ENCODE data around the gene HLA-G. TPM values are rescaled to one million over a fixed set of nuclear protein-coding genes. Genes with fewer than 3 reads are reported as not detected.

Gene HLA-G
- total RNA-seq, 1 donor from 2014 or later, result 1.2 TPM

DNA sequence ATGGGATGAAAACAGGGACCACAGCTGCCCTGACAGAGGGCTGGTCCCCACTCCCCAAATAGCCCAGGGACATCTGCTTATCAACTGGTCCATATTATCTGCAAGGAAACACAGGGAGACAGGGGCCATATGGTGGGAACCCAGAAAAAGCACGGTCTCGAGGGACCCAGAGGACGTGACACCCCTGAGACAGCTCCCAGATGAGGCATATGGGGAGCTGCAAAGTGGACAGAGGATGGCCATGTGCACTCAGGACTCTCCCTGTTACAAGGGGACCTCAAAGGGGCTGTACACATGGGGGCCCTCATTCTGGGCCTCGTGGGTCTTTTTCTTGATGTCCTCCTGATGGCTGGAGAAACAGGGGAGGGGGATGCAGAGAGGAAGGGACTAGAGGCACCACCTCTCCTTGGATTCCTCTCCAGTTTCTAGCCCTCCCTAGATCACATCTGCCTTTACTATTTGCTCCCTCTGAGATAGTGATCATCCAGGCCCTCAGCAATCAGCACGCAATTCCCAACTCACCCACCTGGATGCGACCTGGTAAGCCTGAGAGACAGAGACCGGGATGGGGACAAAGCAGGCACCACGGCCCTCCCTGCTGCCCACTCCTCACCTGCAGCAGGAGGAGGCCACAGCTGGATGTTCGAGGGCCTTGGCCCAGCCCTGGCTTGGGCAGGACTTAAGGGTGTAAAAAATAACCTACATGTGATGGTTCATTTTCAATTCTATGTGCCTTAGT lies 13.1 kb upstream of the HLA-G start:
- DNase-seq (ENCODE audit: low spot score) (no peak), ATAC-seq (no peak)

DNA sequence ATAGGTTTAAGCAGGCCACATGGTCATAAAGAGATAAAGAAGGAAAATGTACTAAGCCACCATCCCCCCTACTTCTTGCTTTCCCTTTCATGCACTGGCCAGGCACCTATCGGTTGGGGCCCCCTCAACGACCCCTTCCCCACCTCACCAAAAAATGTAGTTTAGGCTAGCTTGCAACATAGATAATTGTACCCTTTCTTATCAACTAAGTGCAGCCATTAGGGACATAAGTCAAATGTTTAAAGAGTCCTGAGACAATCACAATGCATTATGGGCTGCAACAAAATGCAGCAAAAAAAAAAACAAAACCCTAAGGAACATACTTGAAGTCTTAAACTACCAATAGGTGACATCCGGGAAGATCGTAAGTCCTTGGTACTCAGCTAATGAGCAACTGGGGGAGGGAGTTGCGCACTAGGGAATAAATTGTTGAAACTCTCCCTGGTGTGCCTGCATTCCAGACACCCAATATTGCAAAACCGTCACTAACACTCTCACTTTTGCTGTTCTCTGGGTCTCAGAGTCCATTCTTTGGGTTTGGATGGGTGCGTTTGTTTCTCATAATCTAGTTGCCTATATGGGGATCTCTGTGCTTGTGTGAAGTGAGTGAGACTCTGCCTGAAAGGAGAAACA lies 12.4 kb upstream of the HLA-G start:
- intact Hi-C loops (cut with DNase I), result no loop called here
- ATAC-seq, result no peak
- DNase-seq (ENCODE audit: low spot score), result no peak

More for the DNA sequence above, 13.1 kb upstream of the HLA-G start:
- intact Hi-C loops (cut with DNase I), result no loop called here

- intact Hi-C loops (cut with DNase I), result no loop called here
- DNase-seq (ENCODE audit: low spot score), result no peak
- ATAC-seq, result no peak
Measured at GRCh38 chr6:29816030-29816429, 11.6 kb upstream of the HLA-G start.

GRCh38 chr6:29818892-29819291 lies 8.7 kb upstream of the HLA-G start:
- intact Hi-C loops (cut with DNase I), result no loop called here
- DNase-seq (ENCODE audit: low spot score) (no peak), ATAC-seq (no peak)

- DNase-seq (ENCODE audit: low spot score) (no peak), ATAC-seq (no peak)
- intact Hi-C loops (cut with DNase I), result no loop called here
Measured at GRCh38 chr6:29824144-29824543, 3.5 kb upstream of the HLA-G start.

DNA sequence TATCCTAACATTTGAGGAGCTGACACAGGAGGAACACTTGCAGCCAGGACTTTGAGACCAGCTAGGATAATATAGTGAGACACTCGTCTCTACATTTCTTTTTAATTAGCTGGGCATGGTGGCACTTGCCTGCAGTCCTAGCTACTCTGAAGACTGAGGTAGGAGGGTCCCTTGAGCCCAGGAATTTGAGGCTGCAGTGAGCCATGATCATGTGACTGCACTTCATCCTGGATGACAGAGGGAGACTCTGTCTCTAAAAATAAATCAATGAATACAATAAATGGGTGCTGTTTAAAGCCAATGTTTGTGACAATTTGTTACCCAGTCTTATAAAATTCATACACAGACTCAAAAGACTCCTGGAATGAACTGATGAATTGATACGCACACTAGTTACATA lies 1.8 kb upstream of the HLA-G start:
- no peak for ATAC-seq
- intact Hi-C loops (cut with DNase I), result no loop called here
- DNase-seq (ENCODE audit: low spot score), result no peak

GRCh38 chr6:29826271-29826670 lies 1.4 kb upstream of the HLA-G start:
- DNase-seq (ENCODE audit: low spot score) (no peak), ATAC-seq (no peak)
- intact Hi-C loops (cut with DNase I), result no loop called here

DNA sequence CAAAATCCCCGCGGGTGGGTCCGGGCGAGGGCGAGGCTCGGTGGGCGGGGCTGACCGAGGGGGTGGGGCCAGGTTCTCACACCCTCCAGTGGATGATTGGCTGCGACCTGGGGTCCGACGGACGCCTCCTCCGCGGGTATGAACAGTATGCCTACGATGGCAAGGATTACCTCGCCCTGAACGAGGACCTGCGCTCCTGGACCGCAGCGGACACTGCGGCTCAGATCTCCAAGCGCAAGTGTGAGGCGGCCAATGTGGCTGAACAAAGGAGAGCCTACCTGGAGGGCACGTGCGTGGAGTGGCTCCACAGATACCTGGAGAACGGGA lies 809 bp downstream of the HLA-G start:
- ATAC-seq (no peak), DNase-seq (ENCODE audit: low spot score) (no peak)
- intact Hi-C loops (cut with DNase I), result no loop called here

DNA sequence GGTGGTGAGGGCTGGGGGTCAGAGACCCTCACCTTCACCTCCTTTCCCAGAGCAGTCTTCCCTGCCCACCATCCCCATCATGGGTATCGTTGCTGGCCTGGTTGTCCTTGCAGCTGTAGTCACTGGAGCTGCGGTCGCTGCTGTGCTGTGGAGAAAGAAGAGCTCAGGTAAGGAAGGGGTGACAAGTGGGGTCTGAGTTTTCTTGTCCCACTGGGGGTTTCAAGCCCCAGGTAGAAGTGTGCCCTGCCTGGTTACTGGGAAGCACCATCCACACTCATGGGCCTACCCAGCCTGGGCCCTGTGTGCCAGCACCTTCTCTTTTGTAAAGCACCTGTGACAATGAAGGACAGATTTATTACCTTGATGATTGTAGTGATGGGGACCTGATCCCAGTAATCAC lies 2.1 kb downstream of the HLA-G start:
- intact Hi-C loops (cut with DNase I), result no loop called here
- DNase-seq (ENCODE audit: low spot score) (no peak), ATAC-seq (no peak)

DNA sequence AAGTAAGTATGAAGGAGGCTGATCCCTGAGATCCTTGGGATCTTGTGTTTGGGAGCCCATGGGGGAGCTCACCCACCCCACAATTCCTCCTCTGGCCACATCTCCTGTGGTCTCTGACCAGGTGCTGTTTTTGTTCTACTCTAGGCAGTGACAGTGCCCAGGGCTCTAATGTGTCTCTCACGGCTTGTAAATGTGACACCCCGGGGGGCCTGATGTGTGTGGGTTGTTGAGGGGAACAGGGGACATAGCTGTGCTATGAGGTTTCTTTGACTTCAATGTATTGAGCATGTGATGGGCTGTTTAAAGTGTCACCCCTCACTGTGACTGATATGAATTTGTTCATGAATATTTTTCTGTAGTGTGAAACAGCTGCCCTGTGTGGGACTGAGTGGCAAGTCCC lies 2.8 kb downstream of the HLA-G start:
- DNase-seq (ENCODE audit: low spot score) (no peak), ATAC-seq (no peak)
- intact Hi-C loops (cut with DNase I), result no loop called here

DNA sequence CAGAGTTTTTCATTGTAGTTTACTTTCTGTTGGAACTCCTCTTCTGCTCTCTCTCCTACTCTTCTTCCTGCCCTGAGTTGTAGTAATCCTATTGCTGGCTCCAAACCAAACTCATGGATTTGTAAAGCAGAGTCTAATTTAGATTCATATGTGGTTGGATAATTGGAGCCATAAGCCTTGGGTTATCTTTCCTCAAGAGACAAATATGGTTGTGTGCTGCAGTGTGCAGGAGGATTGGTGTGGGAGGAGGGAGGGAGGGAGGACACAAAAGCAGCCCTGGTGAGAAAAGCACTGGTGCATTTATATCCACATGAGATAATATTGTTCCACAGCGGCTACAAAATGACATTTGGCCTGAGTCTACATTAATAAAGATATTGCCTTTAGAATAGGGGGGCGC lies 4.2 kb downstream of the HLA-G start:
- no peak for ATAC-seq
- intact Hi-C loops (cut with DNase I), result no loop called here
- no peak for DNase-seq (ENCODE audit: low spot score)

DNA sequence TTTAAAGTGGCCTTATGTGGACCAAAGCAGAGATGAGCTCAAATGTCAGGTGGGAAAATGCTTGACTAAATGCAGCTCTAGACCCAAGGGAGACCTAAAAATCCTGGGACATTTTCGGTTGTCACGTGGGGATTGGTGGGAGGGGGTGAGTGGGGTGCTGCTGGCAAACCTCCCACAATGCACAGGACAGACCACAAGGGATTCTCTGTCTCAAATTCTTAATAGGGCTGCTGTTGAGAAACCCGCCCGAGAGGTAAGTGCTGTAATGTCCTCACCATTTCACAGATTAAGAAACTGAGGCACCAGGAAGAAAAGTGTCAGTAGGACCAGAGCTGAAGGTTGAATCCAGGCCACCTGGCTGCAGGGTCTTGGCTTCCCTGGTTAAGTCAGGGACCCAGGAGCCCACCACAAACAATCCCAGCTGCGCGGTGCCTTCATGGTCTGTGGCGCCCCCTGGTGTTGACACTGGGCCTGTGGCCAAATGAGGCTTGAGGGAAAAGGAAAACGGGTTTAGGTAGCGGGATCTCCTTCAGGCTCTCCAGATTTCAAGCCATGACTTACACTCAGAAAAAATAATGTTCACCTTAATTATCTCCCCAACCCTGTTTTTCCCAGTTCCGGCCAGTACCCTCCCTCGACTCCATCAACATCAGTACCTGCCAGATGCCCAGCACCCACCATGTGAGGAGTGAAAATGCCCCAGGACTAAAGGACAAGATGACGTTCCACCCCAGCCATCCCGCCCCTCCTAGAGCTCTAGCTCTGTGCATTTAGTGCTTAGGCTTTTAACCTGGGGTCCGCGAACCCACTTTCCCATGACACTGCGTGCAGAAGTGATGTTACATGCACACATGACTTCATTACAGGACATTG lies 7.2 kb downstream of the HLA-G start:
- DNase-seq (ENCODE audit: low spot score) (no peak), ATAC-seq (no peak)
- intact Hi-C loops (cut with DNase I), result no loop called here

DNA sequence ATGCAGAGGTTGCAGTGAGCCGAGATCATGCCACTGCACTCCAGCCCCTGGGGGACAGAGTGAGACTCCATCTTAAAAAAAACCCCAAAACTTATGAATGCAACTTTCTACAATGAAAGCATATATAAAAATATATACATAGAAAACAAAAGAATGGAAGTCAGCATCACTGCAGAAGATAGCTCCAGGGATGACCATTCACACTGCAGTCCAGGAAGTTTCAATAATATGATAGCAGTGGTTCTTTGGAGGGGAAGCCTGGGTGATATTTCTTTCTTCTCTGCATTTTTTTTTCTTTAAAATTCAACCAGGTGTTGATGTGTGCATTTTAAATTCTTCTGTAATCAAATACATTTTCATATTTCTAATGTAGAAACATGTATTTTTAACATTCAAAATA lies 12.3 kb downstream of the HLA-G start:
- intact Hi-C loops (cut with DNase I), result loop anchor here (10.0 kb wide), 1 partner anchor 285 kb away; no protein-coding TSS in a partner anchor
- ATAC-seq (no peak), DNase-seq (ENCODE audit: low spot score) (no peak)

DNA sequence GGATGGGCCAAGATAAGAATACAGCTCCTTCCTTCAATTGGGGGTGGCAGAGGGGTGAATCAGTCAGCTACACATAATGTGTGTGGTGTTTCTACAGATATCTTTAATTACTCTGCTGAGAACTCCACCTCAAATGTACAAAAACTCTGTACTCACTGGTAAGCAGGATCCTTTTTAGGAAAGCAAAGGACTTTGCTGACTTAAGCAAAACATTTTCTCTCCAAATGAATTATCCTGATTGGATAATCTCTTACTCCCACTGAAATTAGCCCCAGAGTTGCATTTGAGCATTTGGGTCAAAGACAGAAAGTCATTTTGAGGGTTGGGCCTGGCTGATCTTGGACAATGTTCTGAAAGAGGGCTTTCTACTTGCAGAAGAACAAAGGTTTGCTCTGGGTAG lies 13.4 kb downstream of the HLA-G start:
- ATAC-seq (no peak), DNase-seq (ENCODE audit: low spot score) (no peak)
- intact Hi-C loops (cut with DNase I), result loop anchor here (10.0 kb wide), 1 partner anchor 284 kb away; no protein-coding TSS in a partner anchor

GRCh38 chr6:29845405-29846006 lies 17.9 kb downstream of the HLA-G start:
- ATAC-seq, result no peak
- no peak for DNase-seq (ENCODE audit: low spot score)
- intact Hi-C loops (cut with DNase I), result loop anchor here (10.0 kb wide), 1 partner anchor 279 kb away; no protein-coding TSS in a partner anchor

DNA sequence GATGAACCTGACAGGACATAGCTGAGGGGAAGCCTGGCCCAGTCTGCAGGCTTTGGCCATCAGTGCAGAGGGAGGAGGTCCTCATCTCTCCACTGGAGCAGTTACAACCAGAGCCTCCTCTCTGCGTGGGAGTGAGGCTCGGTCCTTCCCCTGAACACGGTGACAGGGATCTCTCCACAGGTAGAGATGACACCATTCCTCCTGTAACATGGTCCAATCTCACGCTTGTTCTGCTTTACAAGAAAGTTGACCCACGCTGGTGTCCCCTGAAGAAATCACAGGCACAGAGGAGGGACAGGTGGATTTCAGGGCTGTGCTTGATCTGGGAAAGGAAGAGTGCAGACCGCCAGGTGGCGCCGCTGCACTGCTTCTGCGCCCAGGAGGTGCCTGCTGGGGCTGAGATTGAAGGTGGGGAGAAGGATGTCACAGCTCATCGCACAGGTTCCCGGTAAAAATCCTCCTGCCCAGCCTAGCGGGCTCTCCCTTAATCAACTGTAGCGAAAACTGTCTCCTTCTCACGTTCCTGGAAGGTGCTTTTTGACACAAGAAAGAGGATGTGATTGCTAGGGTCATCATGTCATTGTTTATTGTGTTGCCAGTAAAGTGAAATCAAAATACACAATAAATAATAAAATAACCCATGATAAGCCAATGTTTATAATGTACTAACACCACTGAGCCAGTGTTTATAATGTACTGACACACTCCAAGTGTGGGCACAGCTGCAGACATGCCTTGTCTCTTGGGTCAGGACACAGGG lies 20.4 kb downstream of the HLA-G start:
- intact Hi-C loops (cut with DNase I), result loop anchor here (10.0 kb wide), 1 partner anchor 277 kb away; no protein-coding TSS in a partner anchor

DNA sequence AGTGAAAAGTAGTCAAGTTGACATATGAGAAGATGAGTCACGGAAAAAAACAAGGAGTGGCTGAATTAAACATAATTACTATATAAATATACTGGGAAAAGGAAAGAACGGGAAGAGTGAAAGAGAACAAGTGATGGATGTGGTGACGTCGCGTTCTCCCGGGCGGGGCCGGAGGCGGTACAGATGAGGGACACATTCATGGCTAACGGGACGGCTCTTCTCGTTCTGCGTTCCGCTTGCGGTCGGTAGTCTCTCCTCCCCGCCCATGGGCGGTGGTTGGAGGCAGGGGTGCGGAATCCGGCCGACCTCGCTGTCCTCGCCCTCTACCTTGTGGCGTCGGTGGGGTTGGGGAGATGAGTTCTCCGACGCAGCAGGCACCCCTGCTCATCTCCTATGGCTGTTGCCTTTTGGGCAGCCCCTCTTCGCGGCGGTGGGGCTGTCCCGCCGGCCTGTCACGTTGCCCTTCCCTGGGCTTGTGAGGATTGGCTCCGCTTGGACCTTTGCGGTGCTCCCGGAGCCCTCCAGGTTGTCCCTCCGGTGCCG lies 22.5 kb downstream of the HLA-G start:
- intact Hi-C loops (cut with DNase I), result loop anchor here (5.0 kb wide), 1 partner anchor 157 kb away; no protein-coding TSS in a partner anchor
- no peak for ATAC-seq
- no peak for DNase-seq (ENCODE audit: low spot score)

More for the DNA sequence above, 20.4 kb downstream of the HLA-G start:
- ATAC-seq, result peak; percentile 93
- DNase-seq (ENCODE audit: low spot score), result peak; percentile 87

DNA sequence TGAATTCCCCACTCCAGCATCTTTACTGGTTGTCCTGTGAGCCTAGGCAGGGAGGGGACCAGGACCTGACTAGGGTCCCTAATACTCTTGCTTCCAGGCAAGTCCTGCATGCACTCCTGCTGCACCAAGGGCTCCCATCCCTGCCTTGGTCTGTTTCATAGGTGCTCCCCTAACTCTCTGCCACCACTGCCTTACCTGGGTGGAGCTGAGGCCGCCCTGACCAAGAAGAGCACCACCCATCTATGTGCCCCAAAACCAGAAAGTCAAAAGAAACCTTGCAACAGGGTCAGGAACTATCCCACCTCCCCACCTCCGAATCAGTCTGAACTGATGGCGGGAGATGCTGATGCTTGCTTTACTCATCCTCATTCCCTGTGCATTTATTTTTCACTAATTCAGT lies 23.6 kb downstream of the HLA-G start:
- no peak for DNase-seq (ENCODE audit: low spot score)
- ATAC-seq, result no peak
- intact Hi-C loops (cut with DNase I), result loop anchor here (5.0 kb wide), 1 partner anchor 156 kb away; no protein-coding TSS in a partner anchor
